Measurements from ENCODE around the gene PKD2L1. TPM values are rescaled to one million over a fixed set of nuclear protein-coding genes. Genes with fewer than 3 reads are reported as not detected.

Gene PKD2L1
- total and polyA plus RNA-seq, 10 of the 15 experiments (the other 5 are each of a cell fraction or from before 2014, with no cell fraction given), result 0.05 to 0.17 (median 0.08) TPM; not detected in 6

DNA sequence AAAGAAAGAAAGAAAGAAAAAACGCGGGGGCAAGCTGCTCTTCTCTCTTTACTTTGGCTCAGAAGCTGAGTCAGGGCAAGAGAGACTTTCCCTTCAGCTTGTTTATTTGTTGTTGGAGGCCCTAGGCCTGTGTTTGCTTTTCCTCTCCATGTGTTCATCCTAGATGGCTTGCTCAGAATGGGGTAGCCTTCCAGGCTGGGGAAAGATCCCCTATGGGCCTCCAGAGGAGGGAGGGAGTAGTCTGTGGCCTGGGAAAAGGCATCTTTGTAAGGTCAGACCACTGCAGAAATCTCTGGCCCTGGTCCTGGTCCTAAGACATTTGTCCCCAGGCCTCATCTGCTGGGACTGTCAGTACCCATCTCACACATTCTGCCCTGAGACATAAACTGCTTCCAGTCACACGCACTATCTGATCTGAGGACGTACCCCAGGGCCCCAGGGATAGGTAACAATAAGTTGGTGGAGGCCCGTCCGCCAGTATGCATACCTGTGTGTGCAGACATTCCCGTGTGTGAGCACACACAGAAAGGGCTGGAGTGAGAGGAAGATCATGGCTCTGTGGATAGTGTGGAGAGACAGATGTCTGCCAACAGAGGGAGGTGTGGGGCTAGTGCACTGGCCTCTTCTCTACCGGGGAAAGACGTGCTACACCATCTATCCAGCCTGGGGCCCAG, 12.1 kb upstream of the PKD2L1 start:
- 28% methylated on average over 9 of the region's 9 CpGs for WGBS (ENCODE audit: insufficient coverage, insufficient replicate concordance, low lambda C conversion rate, missing lambda C conversion rate)
- H3K79me2 ChIP-seq (ENCODE audit: control insufficient read depth, insufficient read depth, low read length), result peaks cover 11% of the 10 kb centered on the region
- ChIA-PET SMC1A (ENCODE audit: uncharacterized antibody, unreplicated experiment) (interaction anchor here (0.5 to 17.4 kb wide), 12 partner anchors 8 to 177 kb away, joined by 3 to 277 read pairs (median 6); no protein-coding TSS in a partner anchor), CTCF (interaction anchor here (0.8 to 14.9 kb wide), 17 partner anchors 9 to 676 kb away, joined by 3 to 312 read pairs (median 5); partner anchors contain the start of gene PKD2L1), POLR2A (interaction anchor here (0.7 to 1.2 kb wide), 3 partner anchors 96 to 139 kb away, joined by 3 read pairs; no protein-coding TSS in a partner anchor), RAD21 (ENCODE audit: unreplicated experiment) (interaction anchor here (1.0 to 18.1 kb wide), 9 partner anchors 9 to 177 kb away, joined by 3 to 214 read pairs (median 5); partner anchors contain the start of gene PKD2L1)
- H3K9ac ChIP-seq (ENCODE audit: control insufficient read depth, insufficient read depth, low read length), result no peak overlapping the region
- FAIRE-seq, result no peak
- ATAC-seq, result peak; percentile 49
- H4K20me1 ChIP-seq (ENCODE audit: control insufficient read depth, insufficient read depth), result no peaks in the 10 kb centered on the region
- H3K9me3 ChIP-seq (replicated peaks; ENCODE audit: control insufficient read depth, insufficient read depth, low read length), result no peaks in the 10 kb centered on the region
- BruUV-seq (replicated peaks), result no TSS peak
- no peak for DNase-seq (ENCODE audit: low read depth, low spot score)
- no peak overlapping the region for H3K4me2 ChIP-seq (ENCODE audit: control insufficient read depth, insufficient read depth)
- H3K36me3 ChIP-seq (ENCODE audit: control insufficient read depth in 2 of 2, insufficient read depth in 2 of 2, low read length in 1 of 2), result no peaks in the 10 kb centered on the region
- H3K27ac ChIP-seq (ENCODE audit: control insufficient read depth, insufficient read depth), result no peak overlapping the region
- intact Hi-C loops (cut with micrococcal nuclease; ENCODE audit: unreplicated experiment), result no loop called here
- no peak overlapping the region for H2AFZ ChIP-seq (ENCODE audit: control insufficient read depth, low read depth, low read length)
- H3K4me3 ChIP-seq, result no peak overlapping the region
- peaks cover 22% of the 10 kb centered on the region for H3K4me1 ChIP-seq (ENCODE audit: control insufficient read depth, insufficient read depth, low read length)
- H3K27me3 ChIP-seq (replicated peaks in 1 of 2; ENCODE audit: control insufficient read depth in 2 of 2, insufficient read depth in 2 of 2, low read length in 1 of 2), result no peaks in the 10 kb centered on the region
- in situ Hi-C loops (cut with MboI), result loop anchor here (5.0 kb wide), 2 partner anchors 90 to 165 kb away; no protein-coding TSS in a partner anchor
- TF ChIP-seq, protein P1, sequence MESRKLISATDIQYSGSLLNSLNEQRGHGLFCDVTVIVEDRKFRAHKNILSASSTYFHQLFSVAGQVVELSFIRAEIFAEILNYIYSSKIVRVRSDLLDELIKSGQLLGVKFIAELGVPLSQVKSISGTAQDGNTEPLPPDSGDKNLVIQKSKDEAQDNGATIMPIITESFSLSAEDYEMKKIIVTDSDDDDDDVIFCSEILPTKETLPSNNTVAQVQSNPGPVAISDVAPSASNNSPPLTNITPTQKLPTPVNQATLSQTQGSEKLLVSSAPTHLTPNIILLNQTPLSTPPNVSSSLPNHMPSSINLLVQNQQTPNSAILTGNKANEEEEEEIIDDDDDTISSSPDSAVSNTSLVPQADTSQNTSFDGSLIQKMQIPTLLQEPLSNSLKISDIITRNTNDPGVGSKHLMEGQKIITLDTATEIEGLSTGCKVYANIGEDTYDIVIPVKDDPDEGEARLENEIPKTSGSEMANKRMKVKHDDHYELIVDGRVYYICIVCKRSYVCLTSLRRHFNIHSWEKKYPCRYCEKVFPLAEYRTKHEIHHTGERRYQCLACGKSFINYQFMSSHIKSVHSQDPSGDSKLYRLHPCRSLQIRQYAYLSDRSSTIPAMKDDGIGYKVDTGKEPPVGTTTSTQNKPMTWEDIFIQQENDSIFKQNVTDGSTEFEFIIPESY (IDR thresholded peaks at IDR 0.05), result no peak
- TF ChIP-seq RAD21 (IDR thresholded peaks at IDR 0.05; ENCODE audit: insufficient read depth, low read depth, low read length), result peak; percentile 68
- TF ChIP-seq SMC3 (IDR thresholded peaks at IDR 0.05; ENCODE audit: borderline replicate concordance, low read length), result peak; percentile 89
- no peak for TF ChIP-seq EZH2 (IDR thresholded peaks at IDR 0.05; ENCODE audit: borderline replicate concordance, control insufficient read depth, low read depth, low read length)
- TF ChIP-seq SIX5 (IDR thresholded peaks at IDR 0.05; ENCODE audit: low read depth, low read length, severe bottlenecking), result no peak
- TF ChIP-seq, protein P2, sequence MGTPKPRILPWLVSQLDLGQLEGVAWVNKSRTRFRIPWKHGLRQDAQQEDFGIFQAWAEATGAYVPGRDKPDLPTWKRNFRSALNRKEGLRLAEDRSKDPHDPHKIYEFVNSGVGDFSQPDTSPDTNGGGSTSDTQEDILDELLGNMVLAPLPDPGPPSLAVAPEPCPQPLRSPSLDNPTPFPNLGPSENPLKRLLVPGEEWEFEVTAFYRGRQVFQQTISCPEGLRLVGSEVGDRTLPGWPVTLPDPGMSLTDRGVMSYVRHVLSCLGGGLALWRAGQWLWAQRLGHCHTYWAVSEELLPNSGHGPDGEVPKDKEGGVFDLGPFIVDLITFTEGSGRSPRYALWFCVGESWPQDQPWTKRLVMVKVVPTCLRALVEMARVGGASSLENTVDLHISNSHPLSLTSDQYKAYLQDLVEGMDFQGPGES (IDR thresholded peaks at IDR 0.05), result no peak
- TF ChIP-seq, protein P3, sequence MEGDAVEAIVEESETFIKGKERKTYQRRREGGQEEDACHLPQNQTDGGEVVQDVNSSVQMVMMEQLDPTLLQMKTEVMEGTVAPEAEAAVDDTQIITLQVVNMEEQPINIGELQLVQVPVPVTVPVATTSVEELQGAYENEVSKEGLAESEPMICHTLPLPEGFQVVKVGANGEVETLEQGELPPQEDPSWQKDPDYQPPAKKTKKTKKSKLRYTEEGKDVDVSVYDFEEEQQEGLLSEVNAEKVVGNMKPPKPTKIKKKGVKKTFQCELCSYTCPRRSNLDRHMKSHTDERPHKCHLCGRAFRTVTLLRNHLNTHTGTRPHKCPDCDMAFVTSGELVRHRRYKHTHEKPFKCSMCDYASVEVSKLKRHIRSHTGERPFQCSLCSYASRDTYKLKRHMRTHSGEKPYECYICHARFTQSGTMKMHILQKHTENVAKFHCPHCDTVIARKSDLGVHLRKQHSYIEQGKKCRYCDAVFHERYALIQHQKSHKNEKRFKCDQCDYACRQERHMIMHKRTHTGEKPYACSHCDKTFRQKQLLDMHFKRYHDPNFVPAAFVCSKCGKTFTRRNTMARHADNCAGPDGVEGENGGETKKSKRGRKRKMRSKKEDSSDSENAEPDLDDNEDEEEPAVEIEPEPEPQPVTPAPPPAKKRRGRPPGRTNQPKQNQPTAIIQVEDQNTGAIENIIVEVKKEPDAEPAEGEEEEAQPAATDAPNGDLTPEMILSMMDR (IDR thresholded peaks at IDR 0.05 in 2 of 3, conservative IDR thresholded peaks at IDR 0.05 in 1 of 3; ENCODE audit: control insufficient read depth in 2 of 3, extremely low read depth in 1 of 3, insufficient read depth in 1 of 3, low read depth in 3 of 3, low read length in 3 of 3), result peak; percentile 56 to 83 (median 78)
- no peak for TF ChIP-seq MEF2B (IDR thresholded peaks at IDR 0.05; ENCODE audit: partially characterized antibody, poor library complexity, severe bottlenecking)
- TF ChIP-seq, protein P4, sequence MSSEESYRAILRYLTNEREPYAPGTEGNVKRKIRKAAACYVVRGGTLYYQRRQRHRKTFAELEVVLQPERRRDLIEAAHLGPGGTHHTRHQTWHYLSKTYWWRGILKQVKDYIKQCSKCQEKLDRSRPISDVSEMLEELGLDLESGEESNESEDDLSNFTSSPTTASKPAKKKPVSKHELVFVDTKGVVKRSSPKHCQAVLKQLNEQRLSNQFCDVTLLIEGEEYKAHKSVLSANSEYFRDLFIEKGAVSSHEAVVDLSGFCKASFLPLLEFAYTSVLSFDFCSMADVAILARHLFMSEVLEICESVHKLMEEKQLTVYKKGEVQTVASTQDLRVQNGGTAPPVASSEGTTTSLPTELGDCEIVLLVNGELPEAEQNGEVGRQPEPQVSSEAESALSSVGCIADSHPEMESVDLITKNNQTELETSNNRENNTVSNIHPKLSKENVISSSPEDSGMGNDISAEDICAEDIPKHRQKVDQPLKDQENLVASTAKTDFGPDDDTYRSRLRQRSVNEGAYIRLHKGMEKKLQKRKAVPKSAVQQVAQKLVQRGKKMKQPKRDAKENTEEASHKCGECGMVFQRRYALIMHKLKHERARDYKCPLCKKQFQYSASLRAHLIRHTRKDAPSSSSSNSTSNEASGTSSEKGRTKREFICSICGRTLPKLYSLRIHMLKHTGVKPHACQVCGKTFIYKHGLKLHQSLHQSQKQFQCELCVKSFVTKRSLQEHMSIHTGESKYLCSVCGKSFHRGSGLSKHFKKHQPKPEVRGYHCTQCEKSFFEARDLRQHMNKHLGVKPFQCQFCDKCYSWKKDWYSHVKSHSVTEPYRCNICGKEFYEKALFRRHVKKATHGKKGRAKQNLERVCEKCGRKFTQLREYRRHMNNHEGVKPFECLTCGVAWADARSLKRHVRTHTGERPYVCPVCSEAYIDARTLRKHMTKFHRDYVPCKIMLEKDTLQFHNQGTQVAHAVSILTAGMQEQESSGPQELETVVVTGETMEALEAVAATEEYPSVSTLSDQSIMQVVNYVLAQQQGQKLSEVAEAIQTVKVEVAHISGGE (CRISPR knock-in tag; IDR thresholded peaks at IDR 0.05), result no peak
- TF ChIP-seq CHD2 (IDR thresholded peaks at IDR 0.05; ENCODE audit: borderline replicate concordance, low read depth, low read length), result no peak
- no peak for TF ChIP-seq KDM1A (IDR thresholded peaks at IDR 0.05; ENCODE audit: borderline replicate concordance)
